Panc1 (cell line): ENCODE data around the gene MAGI1.

Experiments used
- SIN3A ChIP-seq: IDR thresholded peaks from 2 replicates; pipeline ENCODE4 v1.6.1; 2012; ENCODE audit warnings: low read depth, mild to moderate bottlenecking, low read length, moderate library complexity, borderline replicate concordance; ENCODE audit not compliant: insufficient read depth
- TCF7L2 ChIP-seq: IDR thresholded peaks from 2 replicates; pipeline ENCODE4 v1.6.1; 2011; ENCODE audit warnings: mild to moderate bottlenecking, low read depth, low read length, inconsistent platforms
- TF ChIP-seq, protein P1 (sequence below): fragments of 450-650 bp; IDR thresholded peaks from 2 replicates; pipeline ENCODE4 v1.5.1; 2017; ENCODE audit warnings: mild to moderate bottlenecking
- TF ChIP-seq, protein P2 (sequence below), 2 experiments: IDR thresholded peaks; 2 replicates each; pipeline ENCODE4 v1.6.1; 2011 to 2012; ENCODE audit warnings: low read depth in 2 of 2, control low read depth in 1 of 2, low read length in 1 of 2, mild to moderate bottlenecking in 1 of 2, moderate library complexity in 1 of 2; ENCODE audit not compliant: insufficient read depth in 1 of 2

DNA sequence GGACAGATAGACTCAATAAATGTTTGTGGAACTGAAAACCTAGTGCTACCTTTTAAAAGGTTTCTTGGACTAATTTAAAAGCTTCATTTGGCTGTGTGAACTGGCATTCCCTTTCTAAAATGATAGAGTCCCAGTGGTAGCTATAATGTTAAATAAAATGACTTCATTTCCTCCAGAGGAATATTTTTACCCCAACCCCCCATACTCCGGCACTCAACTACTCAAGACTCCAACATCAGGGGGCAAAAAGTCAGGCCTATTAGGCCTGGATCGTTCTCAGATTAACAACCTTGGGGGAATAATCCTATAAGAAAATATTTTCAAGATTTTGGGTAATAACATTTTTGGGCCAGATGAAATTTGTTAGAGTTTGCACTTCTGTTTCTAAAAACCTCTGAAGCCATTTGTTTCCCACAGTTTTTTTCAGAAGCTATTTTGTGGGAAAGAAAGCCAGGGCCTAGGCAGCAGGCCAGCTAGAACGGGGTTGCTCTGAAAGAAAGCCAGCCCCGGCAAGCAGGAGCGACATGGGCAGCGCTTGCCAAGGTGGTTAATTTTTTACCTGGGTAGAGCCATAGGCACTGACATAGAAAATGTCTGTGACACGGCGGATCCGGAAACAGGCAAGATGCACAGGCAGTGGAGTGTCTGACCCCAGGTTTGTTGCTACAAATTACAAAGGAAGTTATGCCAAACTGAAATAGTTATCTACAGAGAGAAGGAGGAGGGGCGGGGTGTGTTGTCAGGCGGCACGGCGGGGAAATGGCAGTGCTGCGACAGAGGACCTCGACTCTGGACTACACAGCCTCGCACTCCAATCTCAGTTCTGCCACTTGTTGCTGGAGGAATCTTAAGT lies 84.6 kb downstream of the MAGI1 start:
- TF ChIP-seq, protein P1, sequence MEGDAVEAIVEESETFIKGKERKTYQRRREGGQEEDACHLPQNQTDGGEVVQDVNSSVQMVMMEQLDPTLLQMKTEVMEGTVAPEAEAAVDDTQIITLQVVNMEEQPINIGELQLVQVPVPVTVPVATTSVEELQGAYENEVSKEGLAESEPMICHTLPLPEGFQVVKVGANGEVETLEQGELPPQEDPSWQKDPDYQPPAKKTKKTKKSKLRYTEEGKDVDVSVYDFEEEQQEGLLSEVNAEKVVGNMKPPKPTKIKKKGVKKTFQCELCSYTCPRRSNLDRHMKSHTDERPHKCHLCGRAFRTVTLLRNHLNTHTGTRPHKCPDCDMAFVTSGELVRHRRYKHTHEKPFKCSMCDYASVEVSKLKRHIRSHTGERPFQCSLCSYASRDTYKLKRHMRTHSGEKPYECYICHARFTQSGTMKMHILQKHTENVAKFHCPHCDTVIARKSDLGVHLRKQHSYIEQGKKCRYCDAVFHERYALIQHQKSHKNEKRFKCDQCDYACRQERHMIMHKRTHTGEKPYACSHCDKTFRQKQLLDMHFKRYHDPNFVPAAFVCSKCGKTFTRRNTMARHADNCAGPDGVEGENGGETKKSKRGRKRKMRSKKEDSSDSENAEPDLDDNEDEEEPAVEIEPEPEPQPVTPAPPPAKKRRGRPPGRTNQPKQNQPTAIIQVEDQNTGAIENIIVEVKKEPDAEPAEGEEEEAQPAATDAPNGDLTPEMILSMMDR, result no peak
- TF ChIP-seq SIN3A (no peak), TCF7L2 (no peak)
- TF ChIP-seq, protein P2, sequence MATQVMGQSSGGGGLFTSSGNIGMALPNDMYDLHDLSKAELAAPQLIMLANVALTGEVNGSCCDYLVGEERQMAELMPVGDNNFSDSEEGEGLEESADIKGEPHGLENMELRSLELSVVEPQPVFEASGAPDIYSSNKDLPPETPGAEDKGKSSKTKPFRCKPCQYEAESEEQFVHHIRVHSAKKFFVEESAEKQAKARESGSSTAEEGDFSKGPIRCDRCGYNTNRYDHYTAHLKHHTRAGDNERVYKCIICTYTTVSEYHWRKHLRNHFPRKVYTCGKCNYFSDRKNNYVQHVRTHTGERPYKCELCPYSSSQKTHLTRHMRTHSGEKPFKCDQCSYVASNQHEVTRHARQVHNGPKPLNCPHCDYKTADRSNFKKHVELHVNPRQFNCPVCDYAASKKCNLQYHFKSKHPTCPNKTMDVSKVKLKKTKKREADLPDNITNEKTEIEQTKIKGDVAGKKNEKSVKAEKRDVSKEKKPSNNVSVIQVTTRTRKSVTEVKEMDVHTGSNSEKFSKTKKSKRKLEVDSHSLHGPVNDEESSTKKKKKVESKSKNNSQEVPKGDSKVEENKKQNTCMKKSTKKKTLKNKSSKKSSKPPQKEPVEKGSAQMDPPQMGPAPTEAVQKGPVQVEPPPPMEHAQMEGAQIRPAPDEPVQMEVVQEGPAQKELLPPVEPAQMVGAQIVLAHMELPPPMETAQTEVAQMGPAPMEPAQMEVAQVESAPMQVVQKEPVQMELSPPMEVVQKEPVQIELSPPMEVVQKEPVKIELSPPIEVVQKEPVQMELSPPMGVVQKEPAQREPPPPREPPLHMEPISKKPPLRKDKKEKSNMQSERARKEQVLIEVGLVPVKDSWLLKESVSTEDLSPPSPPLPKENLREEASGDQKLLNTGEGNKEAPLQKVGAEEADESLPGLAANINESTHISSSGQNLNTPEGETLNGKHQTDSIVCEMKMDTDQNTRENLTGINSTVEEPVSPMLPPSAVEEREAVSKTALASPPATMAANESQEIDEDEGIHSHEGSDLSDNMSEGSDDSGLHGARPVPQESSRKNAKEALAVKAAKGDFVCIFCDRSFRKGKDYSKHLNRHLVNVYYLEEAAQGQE (IDR thresholded peaks at IDR 0.05; ENCODE audit: insufficient read depth in 1 of 2, low read depth in 2 of 2, low read length in 1 of 2), result no peak
